Inflammatory macrophage treated with lipopolysaccharide for 4 hours (primary cell): ENCODE results near the gene CAPN15.
"Not testable (repeated sequence)": the region's sequence is repeated elsewhere in the genome, so short reads cannot be mapped to it uniquely, and the experiment has no call there.

Experiments
- DNase-seq: peaks from one replicate; pipeline ENCODE4 v3.0.0-alpha.2; 2020

Gene CAPN15

DNA sequence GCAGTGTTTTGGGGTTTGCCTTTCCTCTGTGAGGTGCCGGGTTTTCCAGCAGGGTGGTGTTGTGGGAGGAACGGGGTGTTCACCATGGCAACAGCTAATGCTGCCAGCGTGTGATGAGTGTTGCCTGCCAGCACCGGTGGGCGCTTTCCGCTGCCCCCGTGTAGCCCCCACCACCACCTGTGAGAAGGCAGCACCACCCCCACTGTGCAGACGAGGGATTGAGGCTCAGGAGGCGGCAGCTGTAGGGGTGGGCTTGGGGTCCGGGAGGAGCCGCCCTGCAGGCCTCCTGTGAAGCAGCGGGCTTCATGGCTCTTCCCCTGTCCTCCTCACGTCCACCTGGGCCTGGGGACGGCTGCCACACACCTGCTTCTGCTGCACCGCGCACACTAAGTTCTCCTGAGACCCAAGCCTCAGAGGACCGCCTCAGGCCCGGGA is 67.6 kb downstream of the CAPN15 start:
- no peak for DNase-seq

DNA sequence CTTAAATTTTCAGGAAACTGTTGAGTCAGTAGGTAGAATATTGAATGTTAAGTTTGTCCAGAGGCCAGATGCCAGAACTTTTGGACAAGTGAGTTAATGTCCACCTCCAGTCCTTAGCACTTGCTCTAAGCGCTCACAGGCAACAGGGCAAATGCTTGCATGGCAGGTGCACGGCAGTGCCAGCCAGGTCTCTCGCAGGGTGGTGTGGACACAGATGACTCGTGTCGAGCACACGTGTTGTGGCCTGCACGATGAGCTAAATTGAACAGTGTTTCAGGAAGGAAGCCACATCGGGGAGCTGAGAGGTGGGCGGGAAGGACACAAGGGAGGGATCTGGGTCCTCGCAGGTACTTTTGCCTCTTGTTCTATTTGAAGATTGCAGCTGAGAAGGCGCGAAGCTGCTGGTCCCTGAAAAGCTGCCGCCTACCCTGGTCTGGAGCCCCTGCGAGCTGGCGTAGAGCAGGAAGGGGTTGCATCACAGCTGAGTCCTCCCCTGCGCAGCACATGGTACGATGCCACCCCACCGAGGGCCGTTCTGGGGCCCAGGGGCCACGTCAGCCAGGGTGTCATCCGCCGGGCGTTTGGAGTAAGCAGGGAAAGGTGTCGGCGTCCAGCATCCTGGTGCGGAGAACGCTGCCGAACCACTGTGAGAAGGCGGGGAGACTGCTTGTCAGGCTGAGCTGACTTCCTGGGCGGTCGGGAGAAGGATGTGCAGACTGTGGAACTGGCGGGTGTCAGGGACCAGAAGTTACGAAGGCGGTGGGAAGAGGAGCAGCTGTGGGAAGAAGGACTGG is 68.6 kb downstream of the CAPN15 start:
- peak; percentile 31 for DNase-seq

DNA sequence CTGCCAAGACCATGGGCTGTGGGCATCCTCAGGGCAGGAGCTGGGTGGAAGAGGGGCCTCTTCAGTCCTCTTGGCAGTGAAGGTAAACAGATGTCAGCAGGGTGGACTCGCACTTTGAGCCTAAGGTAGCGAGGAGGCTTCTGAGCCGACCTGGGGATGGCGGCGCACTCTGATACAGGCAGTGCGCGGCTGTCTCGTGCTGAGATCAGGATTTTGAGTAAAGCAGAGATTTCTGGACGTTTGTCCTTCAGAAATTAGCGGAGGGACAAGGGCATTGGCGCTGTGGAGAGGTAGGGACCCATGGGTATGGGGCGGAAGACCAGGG is 69.2 kb downstream of the CAPN15 start:
- no peak for DNase-seq

DNA sequence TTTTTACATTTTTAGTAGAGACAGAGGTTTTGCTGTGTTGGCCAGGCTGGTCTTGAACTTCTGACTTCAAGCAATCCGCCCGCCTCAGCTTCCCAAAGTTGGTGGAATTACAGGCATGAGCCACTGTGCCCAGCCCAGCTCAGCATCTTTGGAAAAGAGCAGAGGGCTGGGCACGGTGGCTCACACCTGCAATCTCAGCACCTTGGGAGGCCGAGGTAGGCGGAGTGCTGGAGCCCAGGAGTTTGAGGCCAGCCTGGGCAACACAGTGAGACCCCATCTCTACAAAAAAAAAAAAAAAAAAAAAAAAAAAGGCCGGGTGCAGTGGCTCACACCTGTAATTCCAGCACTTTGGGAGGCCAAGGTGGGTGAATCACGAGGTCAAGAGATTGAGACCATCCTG is 70.1 kb downstream of the CAPN15 start:
- not testable (repeated sequence) for DNase-seq

DNA sequence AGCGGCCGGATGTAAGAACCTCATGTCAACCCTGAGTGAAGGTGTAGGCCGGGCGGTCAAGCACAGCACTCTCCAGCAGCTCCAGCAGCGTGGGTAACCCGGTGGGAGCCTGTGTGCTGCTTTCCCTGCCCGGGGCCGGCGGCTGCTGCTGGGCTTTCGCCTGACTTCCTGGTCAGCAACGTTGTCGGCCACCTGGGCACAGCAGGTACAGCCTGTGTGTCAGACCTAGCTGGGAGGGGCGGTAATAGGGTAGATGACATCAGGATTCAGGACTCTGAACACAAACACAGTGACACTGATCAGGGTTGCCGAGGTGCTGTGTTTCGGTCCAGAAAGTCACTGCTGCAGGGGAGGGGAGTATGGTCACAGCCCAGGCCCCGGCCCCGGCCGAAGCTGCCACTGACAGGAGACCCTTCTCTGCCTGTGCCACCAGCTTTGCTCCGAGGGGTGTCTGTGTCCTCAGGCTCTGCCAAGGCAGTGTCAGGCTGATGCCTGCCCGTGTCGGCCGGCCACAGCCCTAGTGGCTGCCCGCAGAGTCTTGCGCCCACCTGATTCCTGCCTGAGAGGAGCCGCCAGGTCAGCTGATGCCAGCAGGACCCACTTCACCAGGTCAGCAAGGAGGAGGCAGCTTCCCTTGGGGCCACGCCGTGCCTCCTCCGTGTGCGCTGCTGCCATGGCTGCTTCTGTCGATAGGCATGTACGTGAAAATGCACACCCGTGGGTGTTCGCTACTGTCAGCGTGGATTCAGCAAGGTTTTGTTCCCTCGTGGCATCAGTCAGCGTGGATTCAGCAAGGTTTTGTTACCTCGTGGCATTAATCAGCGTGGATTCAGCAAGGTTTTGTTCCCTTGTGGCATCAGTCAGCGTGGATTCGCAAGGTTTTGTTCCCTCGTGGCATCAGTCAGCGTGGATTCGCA is 71.6 kb downstream of the CAPN15 start:
- no peak for DNase-seq

DNA sequence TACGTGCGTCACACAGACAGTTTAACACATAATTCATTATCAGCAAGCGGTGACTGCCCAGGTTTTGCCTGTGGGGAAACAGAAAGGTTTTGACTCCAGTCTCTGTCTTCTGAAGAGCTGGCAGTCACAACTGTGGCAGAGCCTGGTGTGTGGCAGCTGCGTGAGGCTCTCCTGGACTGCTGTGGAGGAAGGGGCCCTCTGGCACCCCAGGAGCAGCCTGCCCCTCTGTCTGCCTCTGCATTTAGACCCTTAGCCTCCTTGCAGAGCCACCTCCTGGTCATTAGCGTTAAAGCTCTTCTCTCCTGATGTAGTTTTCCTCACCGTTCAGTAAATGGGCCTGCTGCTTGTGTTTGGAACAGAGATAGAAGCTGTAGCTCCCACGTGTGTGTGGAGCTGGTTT is 73.3 kb downstream of the CAPN15 start:
- DNase-seq, result no peak

DNA sequence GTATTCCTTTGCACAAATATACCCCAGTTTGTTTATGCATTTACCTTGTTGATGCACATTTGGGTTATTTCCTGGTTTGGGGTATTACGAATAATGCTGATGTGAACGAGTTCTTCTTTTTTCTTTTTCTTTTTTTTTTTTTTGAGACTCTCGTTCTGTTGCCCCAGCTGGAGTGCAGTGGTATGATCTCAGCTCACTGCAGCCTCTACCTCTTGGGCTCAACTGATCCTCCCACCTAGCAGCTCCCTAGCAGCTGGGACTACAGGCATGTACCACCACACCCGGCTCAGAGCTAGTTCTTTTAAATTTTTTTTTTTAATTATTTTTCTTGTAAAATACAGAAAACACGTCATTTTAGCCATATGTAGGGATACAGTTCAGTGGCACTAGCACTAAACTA is 76.4 kb downstream of the CAPN15 start:
- DNase-seq, result no peak
